Erythroblast (primary cell): ENCODE measurements around the gene NRAS.

Experiments
- GATA1 ChIP-seq: IDR thresholded peaks from 2 replicates; pipeline ENCODE4 v1.6.1; 2011; ENCODE audit warnings: low read depth, mild to moderate bottlenecking, control low read depth, low read length, moderate library complexity
- POLR2A ChIP-seq: IDR thresholded peaks from 2 replicates; pipeline ENCODE4 v1.6.1; 2011; ENCODE audit warnings: mild to moderate bottlenecking, low read length

- TF ChIP-seq POLR2A (peak; percentile 83), GATA1 (no peak)
These were observed at the start of gene NRAS for GRCh38 chr1:114716304-114717170.
